AG20443 (cell line): ENCODE results near the gene RNF213.
A peak's percentile ranks its signal among the peaks of the same experiment; 100 is the strongest.
"Not testable (repeated sequence)": the region's sequence is repeated elsewhere in the genome, so short reads cannot be mapped to it uniquely, and the experiment has no call there.

Experiments used
- DNase-seq: peaks from one replicate; pipeline ENCODE4 v3.0.0; 2012; ENCODE audit warnings: low spot score, mixed read lengths

The RNF213 gene

GRCh38 chr17:80252871-80253270 lies 7.8 kb upstream of the RNF213 start:
- no peak for DNase-seq

GRCh38 chr17:80253631-80254395 lies 6.8 kb upstream of the RNF213 start:
- no peak for DNase-seq

DNA sequence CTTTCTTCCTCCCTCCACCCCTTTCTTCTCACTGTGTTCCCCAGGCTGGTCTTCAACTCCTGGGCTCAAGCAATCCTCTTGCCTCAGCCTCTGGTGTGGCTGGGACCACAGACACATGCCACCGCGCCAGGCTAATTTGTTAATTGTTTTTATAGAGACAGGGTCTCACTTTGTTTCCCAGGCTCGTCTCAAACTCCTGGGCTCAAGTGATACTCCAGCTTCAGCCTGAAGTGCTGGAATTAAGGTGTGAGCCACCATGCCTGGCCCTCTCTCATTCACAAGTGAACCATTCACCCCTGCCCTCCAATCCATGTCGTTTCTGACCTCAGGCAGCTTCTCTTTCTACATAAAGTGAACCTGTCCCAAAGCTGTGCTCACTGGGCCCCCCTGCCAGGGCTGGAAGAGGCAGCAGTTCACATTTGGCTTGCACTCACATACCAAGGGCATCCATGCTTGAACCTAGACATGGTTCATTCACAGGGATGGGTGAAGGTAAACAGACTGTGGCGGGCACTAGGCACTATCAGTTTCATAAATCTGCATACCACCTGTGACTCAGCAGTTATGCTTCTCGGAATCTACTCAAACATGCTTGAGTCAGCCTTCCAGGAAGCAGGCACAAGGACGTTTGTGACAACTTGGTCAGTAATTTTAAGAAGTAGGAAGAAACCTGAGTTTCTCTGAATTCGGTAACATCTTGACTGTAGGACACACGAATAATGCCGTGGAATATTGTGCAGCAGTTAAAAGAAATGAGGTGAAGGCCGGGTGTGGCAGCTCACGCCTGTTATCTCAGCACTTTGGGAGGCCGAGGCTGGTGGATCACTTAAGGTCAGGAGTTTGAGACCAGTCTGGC lies 6.0 kb upstream of the RNF213 start:
- DNase-seq: peak; percentile 85

- no peak for DNase-seq
Measured at GRCh38 chr17:80256034-80256350, 4.7 kb upstream of the RNF213 start.

DNA sequence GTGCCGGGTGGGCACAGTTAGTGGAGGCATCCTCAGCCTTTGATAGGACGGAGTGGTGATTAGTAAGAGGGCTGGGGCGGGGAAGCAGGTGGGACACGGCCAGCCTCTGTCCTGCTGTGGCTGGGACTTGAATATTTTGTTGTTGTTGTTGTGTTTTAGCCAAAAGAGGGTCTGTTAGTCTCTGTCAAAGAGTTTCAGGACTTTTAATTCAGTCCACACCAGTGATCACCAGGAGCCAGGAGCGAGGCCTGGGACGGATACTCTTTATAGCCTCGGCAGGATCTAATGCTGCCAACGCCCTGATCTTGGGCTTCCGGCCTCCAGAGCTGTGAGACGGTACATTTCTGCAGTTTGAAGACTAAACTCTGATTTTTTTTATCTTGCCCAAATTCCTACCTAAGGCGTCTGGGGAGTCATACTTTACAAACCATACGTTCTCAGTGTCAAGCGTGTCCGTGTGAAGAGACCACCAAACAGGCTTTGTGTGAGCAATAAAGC lies 2.9 kb upstream of the RNF213 start:
- DNase-seq: no peak

DNA sequence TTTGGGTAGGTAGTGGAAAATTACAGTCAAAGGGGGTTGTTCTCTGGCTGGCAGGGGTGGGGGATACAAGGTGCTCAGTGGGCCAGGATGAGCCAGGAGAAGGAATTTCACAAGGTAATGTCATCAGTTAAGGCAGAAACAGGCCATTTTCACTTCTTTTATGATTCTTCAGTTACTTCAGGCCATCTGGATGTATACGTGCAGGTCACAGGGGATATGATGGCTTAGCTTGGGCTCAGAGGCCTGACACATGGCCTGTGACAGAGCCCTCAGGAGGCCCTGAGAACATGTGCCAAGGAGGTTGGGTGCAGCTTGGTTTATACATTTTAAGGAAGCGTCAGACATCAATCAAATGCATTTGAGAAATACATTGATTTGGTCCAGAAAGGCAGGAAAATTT lies 2.4 kb upstream of the RNF213 start:
- not testable (repeated sequence) for DNase-seq

- DNase-seq: no peak
Measured at GRCh38 chr17:80259457-80260068, 1.1 kb upstream of the RNF213 start.

DNA sequence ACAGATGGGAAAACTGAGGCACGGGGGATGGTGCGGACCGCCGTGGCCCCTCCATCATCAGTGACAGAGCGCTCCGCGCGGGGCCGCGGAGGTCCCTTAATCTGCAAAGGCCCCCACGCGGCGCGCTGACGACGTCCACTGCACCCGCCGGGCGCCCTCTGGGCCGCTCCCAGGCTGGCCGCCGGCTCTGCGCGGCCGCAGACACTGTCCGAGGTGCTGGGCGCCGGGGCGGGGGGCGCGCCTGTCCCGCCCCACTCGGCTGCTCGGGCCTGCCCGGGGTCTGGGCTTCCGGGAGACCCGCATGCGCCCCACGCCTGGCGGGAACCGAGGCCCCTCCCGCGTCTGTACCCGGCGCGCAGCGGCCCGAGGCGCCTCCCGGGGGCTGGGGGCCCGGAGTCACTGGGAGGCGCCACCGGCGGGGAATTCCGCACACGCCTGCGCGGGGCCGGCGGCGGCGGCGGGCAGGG lies 550 bp upstream of the RNF213 start:
- DNase-seq: peak; percentile 98

GRCh38 chr17:80261159-80261894 lies 675 bp downstream of the RNF213 start:
- DNase-seq: peak; percentile 45

GRCh38 chr17:80261895-80262279 lies 1.2 kb downstream of the RNF213 start:
- DNase-seq: no peak

DNA sequence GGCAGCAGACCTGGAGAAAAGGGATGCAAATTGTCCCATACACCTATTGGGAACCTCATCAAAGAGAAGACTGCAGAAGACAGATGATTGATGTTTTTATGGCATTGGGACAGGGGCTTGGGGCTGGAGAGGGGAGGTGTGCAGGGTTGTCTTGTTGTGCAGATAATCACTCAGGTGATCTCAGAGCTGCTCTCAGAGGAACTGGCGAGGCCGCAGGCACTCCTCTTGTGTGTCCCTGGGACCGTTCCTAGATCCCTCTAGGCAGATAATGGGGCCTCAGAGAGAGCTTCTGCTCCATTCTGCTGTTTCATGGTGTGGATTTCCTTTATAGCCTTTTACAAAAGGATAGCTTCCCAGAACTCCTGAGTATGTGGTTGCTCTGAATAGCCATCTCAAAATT lies 1.6 kb downstream of the RNF213 start:
- DNase-seq: no peak

DNA sequence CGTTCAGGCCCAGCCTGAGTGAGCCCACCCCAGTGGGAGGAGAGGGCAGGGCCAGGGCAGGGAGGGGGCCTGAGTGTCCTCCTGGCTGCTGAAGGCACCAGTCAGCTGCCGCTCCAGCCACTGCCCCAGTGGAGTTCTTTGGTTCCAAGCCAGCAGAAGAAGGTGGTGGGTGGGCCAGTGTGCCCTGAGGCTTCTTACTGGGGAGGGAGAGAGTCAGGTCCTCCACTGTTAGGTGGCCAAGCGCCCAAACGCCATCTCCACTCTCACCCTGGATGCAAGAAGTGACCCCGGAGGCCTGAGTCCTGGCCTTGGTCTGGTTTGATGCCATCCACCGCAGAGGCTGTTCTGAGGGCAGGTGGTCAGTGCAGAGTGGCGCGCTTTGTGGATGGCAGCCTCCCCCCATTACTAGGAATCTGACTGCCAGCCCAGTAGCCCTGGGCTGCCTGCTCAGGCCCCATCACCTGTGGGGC lies 2.2 kb downstream of the RNF213 start:
- DNase-seq: no peak

- peak; percentile 88 for DNase-seq
Measured at GRCh38 chr17:80263253-80264204, 2.9 kb downstream of the RNF213 start.

GRCh38 chr17:80264205-80265075 lies 3.8 kb downstream of the RNF213 start:
- DNase-seq: no peak

GRCh38 chr17:80265205-80266068 lies 4.8 kb downstream of the RNF213 start:
- no peak for DNase-seq

DNA sequence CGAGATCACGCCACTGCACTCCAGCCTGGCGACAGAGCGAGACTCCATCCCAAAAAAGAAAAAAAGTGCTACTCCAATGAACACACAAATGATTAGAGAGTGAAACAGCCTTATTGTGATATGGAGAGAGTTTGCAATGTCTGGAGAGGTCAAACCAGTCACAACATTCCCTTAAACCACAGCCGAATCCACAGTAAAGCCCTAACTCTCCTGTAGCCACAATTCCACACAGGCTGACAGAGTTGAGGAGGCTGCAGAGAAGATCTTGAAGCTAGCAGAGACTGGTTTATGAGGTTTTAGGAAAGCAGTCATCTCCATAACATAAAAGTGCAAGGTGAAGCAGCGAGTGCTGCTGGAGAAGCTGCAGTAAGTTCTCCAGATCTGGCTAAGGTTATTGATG lies 6.7 kb downstream of the RNF213 start:
- no peak for DNase-seq

GRCh38 chr17:80268427-80268826 lies 7.8 kb downstream of the RNF213 start:
- DNase-seq: no peak

GRCh38 chr17:80269405-80269807 lies 8.8 kb downstream of the RNF213 start:
- DNase-seq: no peak

- no peak for DNase-seq
Measured at GRCh38 chr17:80270104-80270503, 9.5 kb downstream of the RNF213 start.
